WI38 (cell line): ENCODE data around the gene NOX3.

Experiments
- H3K4me3 ChIP-seq: 2 replicates; pipeline ENCODE4 v1.5.1; 2011; ENCODE audit warnings: low read depth, mild to moderate bottlenecking, control low read depth, low read length
- TF ChIP-seq, protein P1 (sequence below): IDR thresholded peaks from 2 replicates; pipeline ENCODE4 v1.5.1; 2012; ENCODE audit warnings: low read depth, mild to moderate bottlenecking, control low read depth, low read length

The NOX3 gene

DNA sequence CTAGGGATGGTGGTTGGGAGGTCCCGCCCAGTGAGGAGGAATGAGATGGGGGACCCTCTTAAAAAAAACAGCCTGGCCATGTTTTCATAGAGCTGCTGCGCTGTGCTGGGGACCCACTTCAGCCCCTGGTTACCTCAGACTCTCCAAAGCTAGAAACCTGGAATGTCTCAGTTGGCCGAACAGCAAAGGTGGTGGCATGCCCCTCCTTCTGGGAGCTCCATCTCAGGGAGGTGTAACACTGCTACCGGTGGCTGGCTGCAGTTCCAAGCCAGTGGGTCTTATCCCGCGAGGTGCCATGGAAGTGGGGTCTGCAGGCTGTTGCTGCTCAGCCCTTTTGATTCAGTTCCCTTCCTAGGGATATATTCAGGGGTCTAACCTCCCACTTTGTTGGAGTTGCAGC, 105.7 kb downstream of the NOX3 start:
- no peak overlapping the region for H3K4me3 ChIP-seq
- TF ChIP-seq, protein P1, sequence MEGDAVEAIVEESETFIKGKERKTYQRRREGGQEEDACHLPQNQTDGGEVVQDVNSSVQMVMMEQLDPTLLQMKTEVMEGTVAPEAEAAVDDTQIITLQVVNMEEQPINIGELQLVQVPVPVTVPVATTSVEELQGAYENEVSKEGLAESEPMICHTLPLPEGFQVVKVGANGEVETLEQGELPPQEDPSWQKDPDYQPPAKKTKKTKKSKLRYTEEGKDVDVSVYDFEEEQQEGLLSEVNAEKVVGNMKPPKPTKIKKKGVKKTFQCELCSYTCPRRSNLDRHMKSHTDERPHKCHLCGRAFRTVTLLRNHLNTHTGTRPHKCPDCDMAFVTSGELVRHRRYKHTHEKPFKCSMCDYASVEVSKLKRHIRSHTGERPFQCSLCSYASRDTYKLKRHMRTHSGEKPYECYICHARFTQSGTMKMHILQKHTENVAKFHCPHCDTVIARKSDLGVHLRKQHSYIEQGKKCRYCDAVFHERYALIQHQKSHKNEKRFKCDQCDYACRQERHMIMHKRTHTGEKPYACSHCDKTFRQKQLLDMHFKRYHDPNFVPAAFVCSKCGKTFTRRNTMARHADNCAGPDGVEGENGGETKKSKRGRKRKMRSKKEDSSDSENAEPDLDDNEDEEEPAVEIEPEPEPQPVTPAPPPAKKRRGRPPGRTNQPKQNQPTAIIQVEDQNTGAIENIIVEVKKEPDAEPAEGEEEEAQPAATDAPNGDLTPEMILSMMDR = no peak

DNA sequence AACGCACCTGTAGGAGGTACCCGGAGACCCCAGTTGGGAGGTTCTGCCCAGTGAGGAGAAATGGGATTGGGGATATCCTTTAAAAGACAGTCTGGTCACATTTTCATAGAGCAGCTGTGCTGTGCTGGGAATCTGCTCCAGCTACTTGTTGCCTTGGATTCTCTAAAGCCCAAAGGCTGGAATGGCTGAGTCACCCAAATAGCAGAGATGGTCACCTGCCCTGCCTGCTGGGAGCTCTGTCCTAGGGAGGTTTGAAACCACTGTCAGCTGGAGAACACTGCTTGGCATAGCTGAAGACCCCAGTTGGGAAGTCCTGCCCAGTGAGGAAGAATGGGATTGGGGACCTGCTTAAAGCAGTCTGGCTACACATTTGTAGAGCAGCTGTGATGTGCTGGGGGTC, 106.5 kb downstream of the NOX3 start:
- no peak overlapping the region for H3K4me3 ChIP-seq
- TF ChIP-seq, protein P1 = no peak

DNA sequence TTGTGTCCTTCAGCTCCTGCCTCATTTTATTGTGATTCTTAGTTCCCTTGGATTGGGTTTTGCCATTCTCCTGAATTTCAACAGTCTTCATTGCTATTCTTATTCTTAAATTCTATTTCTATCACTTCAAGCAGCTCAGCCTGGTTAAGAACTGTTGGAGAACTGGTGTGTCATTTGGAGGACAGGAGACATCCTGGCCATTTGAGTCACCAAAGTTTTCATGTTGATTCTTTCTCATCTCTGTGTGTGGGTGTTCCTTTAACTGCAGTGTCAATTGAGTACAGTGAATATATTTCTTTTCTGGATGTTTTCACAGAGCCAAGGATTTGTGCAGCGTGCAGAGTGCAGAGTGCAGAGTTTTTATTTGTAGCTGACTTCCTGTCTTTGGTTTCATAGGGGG, 107.8 kb downstream of the NOX3 start:
- no peak overlapping the region for H3K4me3 ChIP-seq
- TF ChIP-seq, protein P1 = no peak

DNA sequence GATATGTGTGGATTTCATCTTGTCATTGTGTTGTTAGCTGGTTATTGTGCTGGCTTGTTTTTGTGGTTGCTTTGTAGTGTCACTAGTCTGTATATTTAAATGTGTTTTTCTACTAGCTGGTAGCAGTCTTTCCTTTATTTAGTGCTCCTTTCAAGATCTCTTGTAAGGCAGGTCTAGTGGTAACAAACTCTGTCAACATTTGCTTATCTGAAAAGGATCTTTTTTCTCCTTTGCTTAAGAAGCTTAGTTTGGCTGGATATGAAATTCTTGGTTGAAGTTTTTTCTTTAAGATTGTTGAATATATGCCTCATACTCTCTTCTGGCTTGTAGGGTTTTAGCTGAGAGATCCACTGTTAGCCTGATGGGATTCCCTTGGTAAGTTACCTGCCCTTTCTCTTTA, 108.7 kb downstream of the NOX3 start:
- TF ChIP-seq, protein P1 = no peak

More for the DNA sequence above, 108.7 kb downstream of the NOX3 start:
- H3K4me3 ChIP-seq = no peak overlapping the region
